Measurements from ENCODE around the gene NYAP1.

The NYAP1 gene

GRCh38 chr7:100481466-100481865 lies 2.3 kb upstream of the NYAP1 start:
- no peak for TF ChIP-seq SPI1 (IDR thresholded peaks at IDR 0.05; ENCODE audit: low read depth, low read length)
- TF ChIP-seq PAX5 (IDR thresholded peaks at IDR 0.05; ENCODE audit: insufficient read depth, low read length, severe bottlenecking): no peak
- TF ChIP-seq POU2F2 (IDR thresholded peaks at IDR 0.05; ENCODE audit: low read depth, low read length): no peak
- TF ChIP-seq POLR2AphosphoS5 (IDR thresholded peaks at IDR 0.05; ENCODE audit: low read depth, low read length): no peak
- TF ChIP-seq POLR2A (IDR thresholded peaks at IDR 0.05; ENCODE audit: low read depth, low read length): no peak
- no peak for TF ChIP-seq TAF1 (IDR thresholded peaks at IDR 0.05; ENCODE audit: low read depth, low read length)
- FAIRE-seq (no peak), DNase-seq (ENCODE audit: insufficient read length, low spot score) (no peak)

- TF ChIP-seq POU2F2 (IDR thresholded peaks at IDR 0.05; ENCODE audit: low read depth, low read length): no peak
- no peak for TF ChIP-seq POLR2AphosphoS5 (IDR thresholded peaks at IDR 0.05; ENCODE audit: low read depth, low read length)
- no peak for TF ChIP-seq POLR2A (IDR thresholded peaks at IDR 0.05; ENCODE audit: low read depth, low read length)
- no peak for TF ChIP-seq SPI1 (IDR thresholded peaks at IDR 0.05; ENCODE audit: low read depth, low read length)
- DNase-seq (ENCODE audit: insufficient read length, low spot score) (no peak), FAIRE-seq (no peak)
These were observed 1.0 kb upstream of the NYAP1 start for GRCh38 chr7:100482728-100483089.

GRCh38 chr7:100483090-100483721 lies 521 bp upstream of the NYAP1 start:
- peak; percentile 82 for FAIRE-seq
- DNase-seq (ENCODE audit: insufficient read length, low spot score): peak; percentile 82
- TF ChIP-seq PAX5 (IDR thresholded peaks at IDR 0.05; ENCODE audit: insufficient read depth, low read length, severe bottlenecking) (peak; percentile 65), TAF1 (IDR thresholded peaks at IDR 0.05; ENCODE audit: low read depth, low read length) (no peak)

- FAIRE-seq (no peak), DNase-seq (ENCODE audit: insufficient read length, low spot score) (no peak)
- TF ChIP-seq POU2F2 (IDR thresholded peaks at IDR 0.05; ENCODE audit: low read depth, low read length) (no peak), PAX5 (IDR thresholded peaks at IDR 0.05; ENCODE audit: insufficient read depth, low read length, severe bottlenecking) (no peak), POLR2A (IDR thresholded peaks at IDR 0.05; ENCODE audit: low read depth, low read length) (no peak), POLR2AphosphoS5 (IDR thresholded peaks at IDR 0.05; ENCODE audit: low read depth, low read length) (no peak), SPI1 (IDR thresholded peaks at IDR 0.05; ENCODE audit: low read depth, low read length) (no peak), TAF1 (IDR thresholded peaks at IDR 0.05; ENCODE audit: low read depth, low read length) (no peak)
These were observed 932 bp downstream of the NYAP1 start for GRCh38 chr7:100484673-100485045.

- FAIRE-seq: no peak
- no peak for DNase-seq (ENCODE audit: insufficient read length, low spot score)
- TF ChIP-seq PAX5 (IDR thresholded peaks at IDR 0.05; ENCODE audit: insufficient read depth, low read length, severe bottlenecking) (no peak), POLR2A (IDR thresholded peaks at IDR 0.05; ENCODE audit: low read depth, low read length) (no peak), TAF1 (IDR thresholded peaks at IDR 0.05; ENCODE audit: low read depth, low read length) (no peak), POLR2AphosphoS5 (IDR thresholded peaks at IDR 0.05; ENCODE audit: low read depth, low read length) (no peak), SPI1 (IDR thresholded peaks at IDR 0.05; ENCODE audit: low read depth, low read length) (no peak), POU2F2 (IDR thresholded peaks at IDR 0.05; ENCODE audit: low read depth, low read length) (no peak)
These were observed 1.7 kb downstream of the NYAP1 start for GRCh38 chr7:100485471-100485876.

GRCh38 chr7:100486111-100486636 lies 2.4 kb downstream of the NYAP1 start:
- DNase-seq (ENCODE audit: insufficient read length, low spot score) (no peak), FAIRE-seq (no peak)
- no peak for TF ChIP-seq TAF1 (IDR thresholded peaks at IDR 0.05; ENCODE audit: low read depth, low read length)
- TF ChIP-seq PAX5 (IDR thresholded peaks at IDR 0.05; ENCODE audit: insufficient read depth, low read length, severe bottlenecking): no peak
- TF ChIP-seq POU2F2 (IDR thresholded peaks at IDR 0.05; ENCODE audit: low read depth, low read length): no peak
- TF ChIP-seq SPI1 (IDR thresholded peaks at IDR 0.05; ENCODE audit: low read depth, low read length): no peak
- no peak for TF ChIP-seq POLR2AphosphoS5 (IDR thresholded peaks at IDR 0.05; ENCODE audit: low read depth, low read length)
- no peak for TF ChIP-seq POLR2A (IDR thresholded peaks at IDR 0.05; ENCODE audit: low read depth, low read length)

GRCh38 chr7:100486753-100487446 lies 3.2 kb downstream of the NYAP1 start:
- no peak for DNase-seq (ENCODE audit: insufficient read length, low spot score)
- FAIRE-seq: no peak

GRCh38 chr7:100488333-100489095 lies 4.8 kb downstream of the NYAP1 start:
- DNase-seq (ENCODE audit: insufficient read length, low spot score) (no peak), FAIRE-seq (no peak)
- TF ChIP-seq POU2F2 (IDR thresholded peaks at IDR 0.05; ENCODE audit: low read depth, low read length): no peak
- TF ChIP-seq POLR2A (IDR thresholded peaks at IDR 0.05; ENCODE audit: low read depth, low read length): no peak
- no peak for TF ChIP-seq TAF1 (IDR thresholded peaks at IDR 0.05; ENCODE audit: low read depth, low read length)
- TF ChIP-seq SPI1 (IDR thresholded peaks at IDR 0.05; ENCODE audit: low read depth, low read length): no peak
- no peak for TF ChIP-seq PAX5 (IDR thresholded peaks at IDR 0.05; ENCODE audit: insufficient read depth, low read length, severe bottlenecking)
- TF ChIP-seq POLR2AphosphoS5 (IDR thresholded peaks at IDR 0.05; ENCODE audit: low read depth, low read length): no peak

More at GRCh38 chr7:100486753-100487446, 3.2 kb downstream of the NYAP1 start:
- no peak for TF ChIP-seq POU2F2 (IDR thresholded peaks at IDR 0.05; ENCODE audit: low read depth, low read length)
- no peak for TF ChIP-seq TAF1 (IDR thresholded peaks at IDR 0.05; ENCODE audit: low read depth, low read length)
- TF ChIP-seq SPI1 (IDR thresholded peaks at IDR 0.05; ENCODE audit: low read depth, low read length): no peak
- TF ChIP-seq POLR2AphosphoS5 (IDR thresholded peaks at IDR 0.05; ENCODE audit: low read depth, low read length): no peak
- no peak for TF ChIP-seq POLR2A (IDR thresholded peaks at IDR 0.05; ENCODE audit: low read depth, low read length)

- FAIRE-seq (no peak), DNase-seq (ENCODE audit: insufficient read length, low spot score) (no peak)
- TF ChIP-seq PAX5 (IDR thresholded peaks at IDR 0.05; ENCODE audit: insufficient read depth, low read length, severe bottlenecking) (no peak), SPI1 (IDR thresholded peaks at IDR 0.05; ENCODE audit: low read depth, low read length) (no peak), POLR2AphosphoS5 (IDR thresholded peaks at IDR 0.05; ENCODE audit: low read depth, low read length) (no peak), POU2F2 (IDR thresholded peaks at IDR 0.05; ENCODE audit: low read depth, low read length) (no peak), TAF1 (IDR thresholded peaks at IDR 0.05; ENCODE audit: low read depth, low read length) (no peak)
These were observed 5.4 kb downstream of the NYAP1 start for GRCh38 chr7:100489121-100489520.
